WERI-Rb-1 (cell line): Measurements from ENCODE around the gene ANKRD13C.

Experiments used
- DNase-seq: peaks from one replicate; pipeline ENCODE4 v3.0.0-alpha.2; 2020
- H3K27ac ChIP-seq: fragments of 250-450 bp; sonication (Bioruptor Pico); 2 replicates; pipeline ENCODE4 v1.5.1; 2020; ENCODE audit warnings: mild to moderate bottlenecking, moderate library complexity
- H3K27me3 ChIP-seq: fragments of 250-450 bp; sonication (Bioruptor Pico); 2 replicates; pipeline ENCODE4 v1.5.1; 2021; ENCODE audit warnings: mild to moderate bottlenecking, low read depth, moderate library complexity; ENCODE audit not compliant: insufficient read depth, severe bottlenecking
- H3K36me3 ChIP-seq: fragments of 250-450 bp; sonication (Bioruptor Pico); 2 replicates; pipeline ENCODE4 v1.5.1; 2020; ENCODE audit warnings: mild to moderate bottlenecking, moderate library complexity
- H3K4me3 ChIP-seq: 2 replicates; pipeline ENCODE4 v1.5.1; 2011; ENCODE audit warnings: low read depth, mild to moderate bottlenecking, control low read depth, low read length
- H3K9me3 ChIP-seq: fragments of 250-450 bp; sonication (Bioruptor Pico); 2 replicates; pipeline ENCODE4 v1.5.1; 2021; ENCODE audit warnings: mild to moderate bottlenecking, moderate library complexity; ENCODE audit not compliant: severe bottlenecking
- CTCF ChIP-seq: IDR thresholded peaks from 2 replicates; pipeline ENCODE4 v1.5.1; 2011; ENCODE audit warnings: low read depth, mild to moderate bottlenecking, control low read depth, inconsistent platforms, low read length

The ANKRD13C gene

DNA sequence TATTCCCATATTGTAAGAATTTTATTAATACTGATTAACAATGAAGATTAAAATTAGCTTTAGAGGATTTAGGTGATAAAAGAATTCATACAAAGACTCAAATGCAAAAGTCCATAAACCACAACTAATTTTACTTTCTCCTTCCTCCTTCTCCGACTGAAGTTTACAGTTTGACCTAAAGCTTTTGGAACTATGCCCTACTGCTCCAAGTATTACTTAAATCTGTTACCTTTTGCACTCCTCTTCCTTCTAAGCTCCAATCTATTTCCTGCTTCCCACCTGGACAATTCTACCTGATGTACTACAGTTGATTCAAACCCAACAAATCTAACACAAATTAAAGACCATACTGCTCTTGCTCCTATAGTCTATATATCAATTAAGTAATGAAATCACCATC lies 36.3 kb downstream of the ANKRD13C start:
- Histone ChIP-seq H3K4me3 (no peak overlapping the region), H3K27ac (no peak overlapping the region), H3K36me3 (no peaks in the 10 kb centered on the region; the same call in 1 of the 2 replicates), H3K27me3 (no peaks in the 10 kb centered on the region), H3K9me3 (no peaks in the 10 kb centered on the region)
- no peak for DNase-seq
- no peak for TF ChIP-seq CTCF

DNA sequence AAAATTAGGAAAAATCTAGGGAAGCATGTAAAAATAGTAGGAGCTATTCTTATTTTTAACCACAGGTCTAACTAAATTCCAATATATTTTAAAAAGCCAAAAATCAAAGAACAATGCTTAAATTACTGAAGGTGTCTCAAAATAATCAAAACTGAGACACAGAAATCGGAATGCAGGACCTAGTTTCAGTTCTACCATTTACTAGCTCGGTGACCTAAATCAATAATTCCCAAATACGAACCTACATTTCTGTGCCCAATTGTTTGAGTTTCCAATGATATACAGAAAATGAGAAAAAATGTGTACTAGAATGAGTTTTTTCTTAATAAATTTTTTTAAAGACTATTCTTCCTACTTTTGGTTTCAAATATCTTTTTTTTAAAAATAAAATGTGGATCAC lies 37.4 kb downstream of the ANKRD13C start:
- TF ChIP-seq CTCF = no peak
- no peak for DNase-seq

GRCh38 chr1:70315782-70316181 lies 38.7 kb downstream of the ANKRD13C start:
- H3K9me3 ChIP-seq = no peaks in the 10 kb centered on the region
- no peak overlapping the region for H3K4me3 ChIP-seq
- H3K27ac ChIP-seq = no peak overlapping the region
- no peaks in the 10 kb centered on the region for H3K36me3 ChIP-seq
- H3K27me3 ChIP-seq = no peaks in the 10 kb centered on the region
- no peak for TF ChIP-seq CTCF
- DNase-seq = no peak

More for the DNA sequence above, 37.4 kb downstream of the ANKRD13C start:
- no peak overlapping the region for H3K27ac ChIP-seq
- H3K9me3 ChIP-seq = no peaks in the 10 kb centered on the region
- no peaks in the 10 kb centered on the region for H3K27me3 ChIP-seq
- H3K36me3 ChIP-seq = no peaks in the 10 kb centered on the region; the same call in 1 of the 2 replicates
- H3K4me3 ChIP-seq = no peak overlapping the region

DNA sequence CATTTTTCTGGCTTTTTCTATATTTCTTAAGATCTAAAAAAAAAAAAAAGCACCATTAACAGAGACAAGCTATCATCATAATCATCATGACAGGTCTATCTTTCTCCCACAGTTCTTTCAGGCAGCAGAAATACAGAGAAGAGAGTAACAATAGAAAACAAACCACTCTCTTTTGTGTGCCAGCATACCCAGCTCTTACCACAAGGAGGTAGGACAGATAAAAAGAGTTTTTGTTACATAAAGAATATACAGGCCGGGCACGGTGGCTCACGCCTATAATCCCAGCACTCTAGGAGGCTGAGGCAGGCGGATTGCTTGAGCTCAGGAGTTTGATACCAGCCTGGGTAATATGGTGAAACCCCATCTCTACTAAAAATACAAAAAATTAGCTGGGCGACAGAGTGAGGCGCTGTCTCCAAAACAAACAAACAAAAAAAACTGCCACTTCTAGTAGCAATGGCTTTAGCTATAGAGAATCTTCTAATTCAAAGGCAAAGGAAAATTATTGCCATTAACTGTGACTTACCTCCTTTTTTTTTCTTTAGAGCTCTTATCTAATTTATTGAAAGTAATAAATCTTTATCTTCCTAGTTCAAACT lies 39.7 kb downstream of the ANKRD13C start:
- Histone ChIP-seq H3K36me3 (no peaks in the 10 kb centered on the region), H3K27me3 (no peaks in the 10 kb centered on the region), H3K4me3 (no peak overlapping the region), H3K9me3 (no peaks in the 10 kb centered on the region), H3K27ac (no peak overlapping the region)
- TF ChIP-seq CTCF = no peak
- no peak for DNase-seq

DNA sequence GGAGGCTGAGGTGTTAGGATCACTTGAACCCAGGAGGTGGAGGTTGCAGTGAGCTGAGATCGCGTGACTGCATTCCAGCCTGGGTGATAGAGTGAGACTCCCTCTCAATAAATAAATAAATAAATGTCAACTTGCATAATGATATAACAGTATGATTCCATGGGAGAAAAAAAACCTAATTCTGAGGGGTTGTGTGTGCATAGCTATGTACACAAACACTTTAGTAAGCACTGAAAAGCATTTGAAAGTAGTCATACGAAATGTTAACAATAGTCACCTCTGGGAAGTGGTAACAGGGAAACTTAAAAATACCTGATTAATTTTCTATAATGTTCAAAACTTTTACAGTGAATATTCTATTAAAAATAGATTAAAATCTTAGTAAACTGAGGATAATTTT lies 43.2 kb downstream of the ANKRD13C start:
- TF ChIP-seq CTCF = no peak
- Histone ChIP-seq H3K9me3 (no peaks in the 10 kb centered on the region), H3K4me3 (no peak overlapping the region), H3K27me3 (no peaks in the 10 kb centered on the region), H3K36me3 (no peaks in the 10 kb centered on the region), H3K27ac (no peak overlapping the region)
- DNase-seq = no peak

GRCh38 chr1:70299472-70299871 lies 55.0 kb downstream of the ANKRD13C start:
- Histone ChIP-seq H3K27me3 (no peaks in the 10 kb centered on the region), H3K9me3 (no peaks in the 10 kb centered on the region), H3K27ac (no peak overlapping the region), H3K4me3 (no peak overlapping the region), H3K36me3 (peaks cover 29% of the 10 kb centered on the region)
- no peak for TF ChIP-seq CTCF
- DNase-seq = no peak
